GM18519 (cell line): ENCODE results near the gene SV2B.

Source experiments
- ATAC-seq: cut with Tn5 transposase; IDR thresholded peaks from one replicate; pipeline ENCODE4 v1.9.1; 2021; ENCODE audit warnings: mild to moderate bottlenecking, moderate library complexity; ENCODE audit not compliant: unreplicated experiment, low FRiP score

Gene SV2B

GRCh38 chr15:91183596-91183995 is 83.5 kb downstream of the SV2B start:
- ATAC-seq = no peak

GRCh38 chr15:91184441-91184840 is 84.4 kb downstream of the SV2B start:
- no peak for ATAC-seq

- no peak for ATAC-seq
Measured at GRCh38 chr15:91186904-91187656, 87.0 kb downstream of the SV2B start.

GRCh38 chr15:91192285-91192684 is 92.2 kb downstream of the SV2B start:
- ATAC-seq = no peak

GRCh38 chr15:91192690-91193377 is 92.8 kb downstream of the SV2B start:
- ATAC-seq = no peak

- ATAC-seq = no peak
Measured at GRCh38 chr15:91193378-91193720, 93.3 kb downstream of the SV2B start.

GRCh38 chr15:91196127-91196526 is 96.1 kb downstream of the SV2B start:
- ATAC-seq = no peak

- ATAC-seq = no peak
Measured at GRCh38 chr15:91196768-91197167, 96.7 kb downstream of the SV2B start.

GRCh38 chr15:91199511-91199910 is 99.5 kb downstream of the SV2B start:
- no peak for ATAC-seq

GRCh38 chr15:91200101-91200754 is 100.2 kb downstream of the SV2B start:
- no peak for ATAC-seq

GRCh38 chr15:91202510-91203102 is 102.5 kb downstream of the SV2B start:
- ATAC-seq = no peak

- ATAC-seq = no peak
Measured at GRCh38 chr15:91203619-91204203, 103.7 kb downstream of the SV2B start.

GRCh38 chr15:91208371-91208770 is 108.3 kb downstream of the SV2B start:
- no peak for ATAC-seq

GRCh38 chr15:91209318-91209717 is 109.3 kb downstream of the SV2B start:
- ATAC-seq = no peak

GRCh38 chr15:91209726-91210125 is 109.7 kb downstream of the SV2B start:
- no peak for ATAC-seq

- no peak for ATAC-seq
Measured at GRCh38 chr15:91214675-91215590, 114.9 kb downstream of the SV2B start.

GRCh38 chr15:91216000-91216399 is 115.9 kb downstream of the SV2B start:
- ATAC-seq = no peak

- ATAC-seq = no peak
Measured at GRCh38 chr15:91219206-91219605, 119.1 kb downstream of the SV2B start.

- no peak for ATAC-seq
Measured at GRCh38 chr15:91222052-91222451, 122.0 kb downstream of the SV2B start.

- ATAC-seq = no peak
Measured at GRCh38 chr15:91223863-91224262, 123.8 kb downstream of the SV2B start.
